ENCODE data around the gene MORF4L1.
"Not testable (repeated sequence)": the region's sequence is repeated elsewhere in the genome, so short reads cannot be mapped to it uniquely, and the experiment has no call there.

Gene MORF4L1, protein sequence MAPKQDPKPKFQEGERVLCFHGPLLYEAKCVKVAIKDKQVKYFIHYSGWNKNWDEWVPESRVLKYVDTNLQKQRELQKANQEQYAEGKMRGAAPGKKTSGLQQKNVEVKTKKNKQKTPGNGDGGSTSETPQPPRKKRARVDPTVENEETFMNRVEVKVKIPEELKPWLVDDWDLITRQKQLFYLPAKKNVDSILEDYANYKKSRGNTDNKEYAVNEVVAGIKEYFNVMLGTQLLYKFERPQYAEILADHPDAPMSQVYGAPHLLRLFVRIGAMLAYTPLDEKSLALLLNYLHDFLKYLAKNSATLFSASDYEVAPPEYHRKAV

DNA sequence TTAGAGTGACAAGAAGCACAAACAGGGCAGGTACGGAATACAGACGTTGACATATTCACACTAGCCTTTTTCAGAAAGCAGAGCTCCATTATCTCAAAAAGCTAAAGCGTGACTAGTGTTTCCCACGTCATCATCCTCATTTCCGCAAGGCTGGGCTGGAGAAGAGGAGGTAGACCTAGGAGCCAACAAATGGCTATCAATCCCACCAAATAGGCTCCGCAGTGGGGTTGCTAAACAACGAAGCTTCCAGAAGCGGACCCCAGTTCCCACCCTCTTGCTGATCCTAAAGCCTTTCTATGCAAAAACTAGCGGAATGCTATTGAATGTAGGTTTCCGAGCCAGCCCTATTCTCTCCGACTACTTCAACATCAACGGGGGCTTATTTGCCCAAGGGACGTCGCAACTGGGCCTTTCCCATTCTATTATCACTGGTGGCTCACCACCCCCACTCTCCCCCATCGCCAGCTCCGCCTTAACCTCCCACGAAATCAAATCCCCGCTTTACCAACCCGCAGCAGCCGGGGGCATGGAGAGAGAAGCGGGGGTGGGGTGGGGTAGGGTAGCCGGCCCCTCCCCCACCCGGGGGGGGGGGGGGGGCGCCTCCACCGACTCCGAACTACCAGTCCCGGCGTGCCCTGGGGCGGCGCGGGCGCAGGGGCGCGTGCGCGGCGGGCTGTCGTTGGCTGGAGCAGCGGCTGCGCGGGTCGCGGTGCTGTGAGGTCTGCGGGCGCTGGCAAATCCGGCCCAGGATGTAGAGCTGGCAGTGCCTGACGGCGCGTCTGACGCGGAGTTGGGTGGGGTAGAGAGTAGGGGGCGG is at the start of gene MORF4L1:
Gene MORF4L1, plus strand, starts transcription at position 736 of the 817 bp plus-strand sequence. CDS start 128 bp downstream, outside the sequence.
- peak; percentile 99 for DNase-seq
- in situ Hi-C loops (cut with MboI; ENCODE audit: low pct_unique_long_range_greater_than_20kb, low sequenced_read_pairs), result no loop called here

DNA sequence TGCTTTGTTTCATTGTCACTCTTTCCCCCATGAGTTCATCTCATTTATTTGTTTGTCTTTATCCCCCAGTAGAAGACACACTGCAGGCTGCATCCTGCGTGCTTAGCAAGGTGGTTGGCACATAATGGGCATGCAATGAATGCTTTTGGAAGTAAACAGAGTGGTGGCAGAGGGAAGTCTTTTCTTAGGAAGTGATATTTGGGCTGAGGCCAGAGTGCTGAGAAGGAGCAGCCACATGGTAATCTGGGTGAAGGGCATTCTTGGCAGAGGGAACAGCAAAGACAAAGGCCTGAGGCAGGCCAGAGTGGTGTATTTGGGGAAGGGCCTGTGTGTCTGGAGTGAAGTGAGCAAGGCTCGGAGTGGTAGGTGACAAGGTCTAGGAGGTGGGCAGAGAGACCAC is 43.8 kb upstream of the MORF4L1 start:
- in situ Hi-C loops (cut with MboI; ENCODE audit: low pct_unique_long_range_greater_than_20kb, low sequenced_read_pairs), result no loop called here
- DNase-seq, result no peak

DNA sequence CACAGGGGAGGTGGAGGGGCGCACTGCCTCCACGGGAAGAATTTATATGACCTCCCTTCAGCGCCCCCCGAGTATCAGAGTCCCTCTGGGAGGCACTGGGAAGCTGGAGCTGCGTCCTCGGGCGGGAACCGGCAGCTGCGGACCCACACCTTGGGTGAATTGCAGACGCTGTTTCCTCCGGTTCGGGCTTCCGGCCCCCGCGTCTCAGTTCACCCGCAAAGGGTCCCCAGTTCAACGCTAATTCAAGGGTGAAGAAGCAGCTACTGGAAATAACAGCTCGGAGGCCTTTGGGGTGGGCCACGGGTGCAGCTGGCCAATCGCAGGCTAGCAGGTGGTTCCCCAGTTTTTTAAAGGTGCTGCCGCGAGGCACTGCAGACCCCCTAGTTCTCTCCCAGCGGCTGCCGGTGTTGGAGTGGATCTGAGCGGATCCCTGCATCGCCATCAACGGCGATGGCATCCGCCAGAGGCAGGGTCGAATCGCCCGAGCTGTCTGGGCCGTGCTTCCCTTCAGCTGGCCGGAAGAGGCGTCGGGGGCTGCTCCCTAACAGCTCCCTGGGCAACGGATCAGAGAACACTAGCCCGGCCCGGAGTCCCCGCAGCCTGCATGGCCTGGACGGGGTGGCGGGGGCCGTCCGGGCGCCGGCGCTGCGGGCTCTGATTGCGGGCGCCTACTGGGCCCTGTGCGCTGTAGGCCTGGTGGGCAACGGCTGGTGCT is 42.0 kb upstream of the MORF4L1 start:
- DNase-seq, result no peak
- in situ Hi-C loops (cut with MboI; ENCODE audit: low pct_unique_long_range_greater_than_20kb, low sequenced_read_pairs), result no loop called here

DNA sequence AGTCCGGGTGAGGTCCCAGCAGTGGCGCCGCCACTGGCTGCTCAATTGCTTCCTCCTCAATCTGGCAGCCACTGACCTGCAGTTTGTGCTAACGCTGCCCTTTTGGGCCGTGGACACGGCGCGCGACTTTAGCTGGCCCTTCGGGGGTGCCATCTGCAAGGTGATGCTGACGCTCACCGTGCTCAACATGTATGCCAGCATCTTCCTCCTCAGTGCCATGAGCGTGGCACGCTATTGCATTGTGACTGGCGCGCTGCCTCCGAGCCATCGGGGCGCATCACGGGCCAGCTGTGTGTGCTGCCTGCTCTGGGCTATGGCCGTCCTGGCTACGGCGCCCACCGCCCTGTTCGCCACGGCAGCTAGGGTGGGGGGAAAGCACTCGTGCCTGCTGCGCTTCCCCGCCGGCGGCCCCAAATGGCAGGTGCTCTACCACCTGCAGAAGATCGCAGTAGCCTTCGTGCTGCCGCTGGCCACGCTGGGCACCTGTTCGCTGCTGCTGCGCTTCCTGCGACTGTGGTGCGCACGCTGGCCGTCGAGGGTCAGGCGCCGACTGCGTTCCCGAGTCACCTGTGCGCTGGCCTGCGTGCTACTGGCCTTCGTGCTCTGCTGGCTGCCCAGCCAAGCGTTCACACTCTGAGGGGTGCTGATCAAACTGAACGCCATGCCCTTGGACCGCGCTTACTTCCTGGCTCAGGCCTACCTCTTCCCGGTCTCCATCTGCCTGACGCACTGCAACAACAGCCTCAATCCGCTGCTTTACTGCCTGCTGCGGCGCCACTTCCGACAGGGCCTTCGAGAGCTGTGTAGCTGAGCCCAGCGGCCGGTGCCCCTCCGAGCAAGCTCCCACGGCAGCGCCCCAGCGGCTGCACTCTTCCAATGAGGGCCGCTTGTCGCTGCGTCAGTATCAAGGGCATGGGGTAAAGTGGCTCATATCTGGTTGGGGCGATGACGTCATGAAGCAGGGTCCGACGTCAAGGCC is 41.2 kb upstream of the MORF4L1 start:
- in situ Hi-C loops (cut with MboI; ENCODE audit: low pct_unique_long_range_greater_than_20kb, low sequenced_read_pairs), result no loop called here
- no peak for DNase-seq

DNA sequence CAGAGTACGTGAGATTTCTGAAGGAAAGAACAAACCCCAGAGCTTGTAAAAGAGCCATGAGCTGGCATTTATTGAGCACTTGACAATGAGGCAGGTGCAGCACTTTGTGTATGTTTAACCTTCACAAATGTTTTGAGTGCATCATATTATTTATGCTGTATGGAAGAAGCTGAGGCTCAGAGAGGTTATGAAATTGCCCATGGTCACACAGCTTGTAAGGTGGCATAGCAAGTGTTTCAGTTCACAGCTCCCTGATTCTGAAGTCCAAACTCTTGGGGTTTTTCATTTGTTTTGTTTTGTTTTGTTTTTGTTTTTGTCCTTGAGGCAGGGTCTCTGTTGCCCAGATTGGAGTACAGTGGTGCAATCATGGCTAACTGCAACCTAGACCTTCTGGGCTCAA is 36.4 kb upstream of the MORF4L1 start:
- no peak for DNase-seq
- in situ Hi-C loops (cut with MboI; ENCODE audit: low pct_unique_long_range_greater_than_20kb, low sequenced_read_pairs), result no loop called here

DNA sequence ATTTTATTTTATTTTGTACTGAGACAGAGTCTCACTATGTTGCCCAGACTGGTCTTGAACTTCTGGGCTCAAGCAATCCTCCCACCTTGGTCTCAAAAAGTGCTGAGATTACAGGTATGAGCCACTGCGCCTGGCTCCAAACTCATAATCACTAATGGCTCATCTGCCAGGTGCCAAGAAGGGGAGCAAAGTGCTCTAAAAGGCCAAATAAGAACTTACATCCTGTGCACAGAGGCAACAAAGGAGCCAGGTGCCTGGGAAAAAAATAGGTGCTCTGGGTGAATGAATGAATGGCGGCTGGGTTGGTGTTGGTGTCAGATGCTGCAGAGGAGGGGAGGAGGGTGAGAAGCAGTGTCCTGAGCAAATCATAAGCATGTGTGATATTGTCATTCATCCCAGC is 35.6 kb upstream of the MORF4L1 start:
- DNase-seq, result no peak
- in situ Hi-C loops (cut with MboI; ENCODE audit: low pct_unique_long_range_greater_than_20kb, low sequenced_read_pairs), result no loop called here

DNA sequence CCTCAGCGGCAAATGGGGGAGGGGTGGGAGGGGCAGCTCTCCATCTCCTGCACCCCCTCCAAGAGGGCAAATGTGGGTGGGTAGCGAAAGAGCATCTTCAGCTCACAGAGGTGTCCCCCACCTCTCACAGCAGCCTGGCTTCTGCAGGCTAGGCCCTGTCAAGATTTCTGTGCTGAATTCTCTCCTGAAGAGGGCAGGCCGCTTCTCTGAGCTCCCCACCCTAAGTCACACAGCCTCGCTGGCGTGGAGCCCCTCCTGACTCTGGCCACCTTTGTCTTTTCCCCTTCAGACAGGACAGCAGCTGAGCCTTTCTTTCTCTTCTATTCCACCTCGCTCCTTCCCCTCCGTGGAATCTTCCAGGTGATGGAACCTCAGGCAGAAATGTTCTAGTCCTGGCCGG is 35.1 kb upstream of the MORF4L1 start:
- no peak for DNase-seq

DNA sequence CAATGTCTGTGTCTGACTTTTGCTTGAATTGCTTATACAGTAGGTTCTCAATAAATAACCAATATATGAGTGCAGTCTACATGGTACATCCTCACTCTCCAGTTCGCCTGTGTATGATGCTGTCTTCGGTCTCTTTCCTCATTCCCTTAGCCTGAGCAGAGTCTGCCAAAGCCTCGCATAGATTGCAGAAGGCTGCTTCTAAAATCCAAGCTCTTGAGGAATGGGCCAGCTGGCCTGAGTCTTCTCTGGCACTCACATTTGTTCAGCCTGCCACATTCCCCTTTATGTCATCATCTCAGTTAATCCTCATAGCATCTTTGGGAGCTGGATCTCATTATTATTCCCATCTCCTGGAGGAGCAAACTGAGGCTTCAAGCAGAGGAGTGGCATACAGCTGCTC is 34.2 kb upstream of the MORF4L1 start:
- in situ Hi-C loops (cut with MboI; ENCODE audit: low pct_unique_long_range_greater_than_20kb, low sequenced_read_pairs), result no loop called here

More for the DNA sequence above, 35.1 kb upstream of the MORF4L1 start:
- in situ Hi-C loops (cut with MboI; ENCODE audit: low pct_unique_long_range_greater_than_20kb, low sequenced_read_pairs), result no loop called here

DNA sequence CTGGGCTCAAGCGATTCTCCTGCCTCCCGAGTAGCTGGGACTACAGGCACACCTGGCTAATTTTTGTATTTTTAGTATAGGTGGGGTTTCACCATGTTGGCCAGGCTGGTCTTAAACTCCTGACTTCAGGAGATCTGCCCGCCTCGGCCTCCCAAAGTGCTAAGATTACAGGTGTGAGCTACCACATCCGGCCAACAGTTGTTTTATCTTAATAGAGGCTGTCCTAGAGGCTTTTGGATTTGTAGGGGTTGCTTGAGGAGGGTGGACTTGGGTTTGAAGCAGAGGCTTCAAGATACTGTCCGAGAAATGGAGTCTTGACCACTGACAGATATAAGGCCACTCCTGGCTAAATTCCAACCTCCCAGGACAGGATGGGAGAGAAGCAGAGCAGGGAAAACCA is 33.5 kb upstream of the MORF4L1 start:
- in situ Hi-C loops (cut with MboI; ENCODE audit: low pct_unique_long_range_greater_than_20kb, low sequenced_read_pairs); DNase-seq: not testable (repeated sequence)

More for the DNA sequence above, 34.2 kb upstream of the MORF4L1 start:
- DNase-seq, result no peak

DNA sequence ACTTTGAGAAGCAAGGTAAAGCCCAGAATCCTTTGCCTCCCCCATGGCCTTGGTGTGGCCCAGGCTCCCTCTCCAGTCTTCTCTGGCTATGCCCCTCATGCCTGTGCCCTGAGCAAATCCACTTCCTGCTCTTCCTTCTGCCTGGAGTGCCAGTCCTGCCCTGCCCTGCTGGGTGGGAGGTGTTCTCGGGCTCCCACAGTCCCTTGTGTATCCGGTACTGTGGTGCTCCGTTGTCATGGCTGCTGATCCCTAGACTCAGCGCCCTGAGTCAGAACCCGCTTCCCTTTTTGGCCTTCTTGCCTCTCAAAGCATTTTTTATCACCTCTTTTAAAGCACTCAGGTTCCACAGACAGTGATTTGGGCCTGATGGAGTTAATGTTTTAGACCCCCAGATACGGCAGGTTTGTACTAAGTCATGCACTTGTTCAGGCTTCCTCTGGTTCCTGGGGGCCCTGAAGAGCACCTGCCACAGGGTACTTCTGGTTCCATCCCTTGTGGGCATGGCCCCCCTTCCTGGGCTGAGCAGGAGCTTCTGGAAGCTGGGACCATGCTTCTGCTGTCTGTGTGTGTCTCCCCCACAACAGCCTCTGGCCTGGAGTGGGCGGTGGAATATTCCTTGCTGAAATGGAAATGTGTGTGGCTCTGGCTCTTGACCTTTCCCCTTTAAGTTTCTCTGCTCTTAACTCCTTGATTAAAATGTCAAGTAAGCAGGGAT is 31.9 kb upstream of the MORF4L1 start:
- DNase-seq, result peak; percentile 94

DNA sequence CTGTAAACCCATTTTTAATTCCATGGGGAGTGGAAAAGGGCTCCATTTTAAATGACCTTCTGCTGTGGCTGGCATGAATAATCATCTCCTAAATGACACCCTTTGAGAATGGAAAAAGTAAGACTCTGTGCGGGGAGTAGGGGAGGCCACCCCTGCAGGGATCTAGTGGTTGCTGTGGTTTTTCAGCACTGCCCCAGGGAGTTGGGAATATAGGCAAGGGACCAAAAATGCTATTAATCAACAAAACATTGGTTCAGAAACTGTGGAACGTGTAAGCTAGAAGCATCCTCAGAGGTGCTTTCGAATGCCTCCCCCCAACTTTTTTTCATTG is 31.3 kb upstream of the MORF4L1 start:
- no peak for DNase-seq
- in situ Hi-C loops (cut with MboI; ENCODE audit: low pct_unique_long_range_greater_than_20kb, low sequenced_read_pairs), result no loop called here

More for the DNA sequence above, 31.9 kb upstream of the MORF4L1 start:
- in situ Hi-C loops (cut with MboI; ENCODE audit: low pct_unique_long_range_greater_than_20kb, low sequenced_read_pairs), result no loop called here

DNA sequence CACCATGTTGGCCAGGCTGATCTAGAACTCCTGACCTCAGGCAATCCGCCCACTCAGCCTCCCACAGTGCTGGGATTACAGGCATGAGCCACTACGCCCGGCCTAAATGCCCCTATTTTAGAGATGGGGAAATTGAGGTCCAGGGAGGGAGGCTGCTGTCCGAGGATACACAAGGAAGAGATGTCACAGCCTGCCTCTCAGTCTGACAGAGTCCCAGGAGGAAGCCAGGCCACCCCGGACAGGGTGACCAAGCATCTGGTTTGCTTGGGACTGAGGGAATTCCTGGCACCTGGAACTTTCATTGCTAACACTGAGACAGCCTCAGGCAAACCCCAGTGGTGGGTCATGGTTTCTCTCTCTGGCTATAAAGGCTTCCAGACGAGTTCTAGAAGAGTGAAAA is 30.8 kb upstream of the MORF4L1 start:
- in situ Hi-C loops (cut with MboI; ENCODE audit: low pct_unique_long_range_greater_than_20kb, low sequenced_read_pairs), result no loop called here
- no peak for DNase-seq

DNA sequence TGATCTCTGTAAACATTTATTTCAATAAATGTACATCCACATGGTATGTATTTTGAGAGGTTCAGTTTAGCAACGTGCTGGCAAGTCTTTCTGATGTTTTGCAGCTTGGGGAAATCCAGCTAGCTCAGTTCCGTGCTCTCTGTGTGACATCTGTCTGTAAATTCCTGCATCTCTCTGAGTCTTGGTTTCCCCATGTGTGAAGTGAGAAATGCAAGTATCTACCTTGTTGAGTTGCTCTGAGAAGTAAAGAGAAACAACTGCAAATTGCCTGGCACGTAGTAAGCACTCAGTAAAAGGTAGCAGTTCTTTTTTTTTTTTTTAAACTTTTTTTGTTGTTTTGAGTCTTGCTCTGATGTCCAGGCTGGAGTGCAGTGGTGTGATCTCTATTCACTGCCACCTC is 30.2 kb upstream of the MORF4L1 start:
- in situ Hi-C loops (cut with MboI; ENCODE audit: low pct_unique_long_range_greater_than_20kb, low sequenced_read_pairs), result no loop called here
- DNase-seq, result no peak

DNA sequence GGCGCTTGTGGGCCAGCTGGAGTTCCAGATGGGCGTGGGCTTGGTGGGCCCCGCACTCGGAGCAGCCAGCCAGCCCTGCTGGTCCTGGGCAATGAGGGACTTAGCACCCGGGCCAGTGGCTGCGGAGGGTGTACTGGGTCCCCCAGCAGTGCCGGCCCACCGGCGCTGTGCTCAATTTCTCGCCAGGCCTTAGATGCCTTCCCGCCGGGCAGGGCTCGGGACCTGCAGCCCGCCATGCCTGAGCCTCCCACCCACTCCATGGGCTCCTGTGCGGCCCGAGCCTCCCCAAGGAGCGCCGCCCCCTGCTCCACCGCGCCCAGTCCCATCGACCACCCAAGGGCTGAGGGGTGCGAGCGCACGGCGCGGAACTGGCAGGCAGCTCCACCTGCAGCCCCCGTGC is 25.8 kb upstream of the MORF4L1 start:
- in situ Hi-C loops (cut with MboI; ENCODE audit: low pct_unique_long_range_greater_than_20kb, low sequenced_read_pairs); DNase-seq: not testable (repeated sequence)

DNA sequence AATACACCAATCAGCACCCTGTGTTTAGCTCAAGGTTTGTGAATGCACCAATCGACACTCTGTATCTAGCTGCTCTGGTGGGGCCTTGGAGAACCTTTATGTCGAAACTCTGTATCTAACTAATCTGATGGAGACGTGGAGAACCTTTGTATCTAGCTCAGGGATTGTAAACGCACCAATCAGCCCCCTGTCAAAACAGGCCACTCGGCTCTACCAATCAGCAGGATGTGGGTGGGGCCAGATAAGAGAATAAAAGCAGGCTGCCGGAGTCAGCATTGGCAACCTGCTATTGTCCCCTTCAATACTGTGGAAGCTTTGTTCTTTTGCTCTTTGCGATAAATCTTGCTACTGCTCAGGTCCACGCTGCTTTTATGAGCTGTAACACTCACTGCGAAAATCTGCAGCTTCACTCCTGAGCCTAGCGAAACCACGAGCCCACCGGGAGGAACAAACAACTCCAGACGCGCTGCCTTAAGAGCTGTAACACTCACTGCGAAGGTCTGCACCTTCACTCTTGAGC is 25.2 kb upstream of the MORF4L1 start:
- in situ Hi-C loops (cut with MboI; ENCODE audit: low pct_unique_long_range_greater_than_20kb, low sequenced_read_pairs); DNase-seq: not testable (repeated sequence)

DNA sequence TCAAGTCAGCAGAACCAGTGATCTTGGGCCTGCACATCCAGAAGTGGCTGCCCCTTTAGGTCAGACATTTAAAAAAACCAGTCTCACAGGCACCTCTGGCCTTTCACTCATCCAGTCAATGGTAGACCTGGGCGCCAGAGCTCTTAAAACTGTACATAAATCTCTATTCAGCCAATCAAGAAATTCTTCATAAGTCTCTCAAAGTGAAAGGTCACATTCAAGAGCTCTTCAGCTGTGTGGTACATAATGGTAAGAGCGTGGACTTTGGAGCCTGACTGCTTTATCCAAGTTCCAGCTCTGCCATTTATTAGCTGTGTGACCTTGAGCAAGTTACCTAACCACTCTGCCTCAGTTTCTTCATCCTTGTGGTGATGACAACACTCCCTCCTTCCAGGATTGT is 22.3 kb upstream of the MORF4L1 start:
- DNase-seq, result no peak
- in situ Hi-C loops (cut with MboI; ENCODE audit: low pct_unique_long_range_greater_than_20kb, low sequenced_read_pairs), result no loop called here

DNA sequence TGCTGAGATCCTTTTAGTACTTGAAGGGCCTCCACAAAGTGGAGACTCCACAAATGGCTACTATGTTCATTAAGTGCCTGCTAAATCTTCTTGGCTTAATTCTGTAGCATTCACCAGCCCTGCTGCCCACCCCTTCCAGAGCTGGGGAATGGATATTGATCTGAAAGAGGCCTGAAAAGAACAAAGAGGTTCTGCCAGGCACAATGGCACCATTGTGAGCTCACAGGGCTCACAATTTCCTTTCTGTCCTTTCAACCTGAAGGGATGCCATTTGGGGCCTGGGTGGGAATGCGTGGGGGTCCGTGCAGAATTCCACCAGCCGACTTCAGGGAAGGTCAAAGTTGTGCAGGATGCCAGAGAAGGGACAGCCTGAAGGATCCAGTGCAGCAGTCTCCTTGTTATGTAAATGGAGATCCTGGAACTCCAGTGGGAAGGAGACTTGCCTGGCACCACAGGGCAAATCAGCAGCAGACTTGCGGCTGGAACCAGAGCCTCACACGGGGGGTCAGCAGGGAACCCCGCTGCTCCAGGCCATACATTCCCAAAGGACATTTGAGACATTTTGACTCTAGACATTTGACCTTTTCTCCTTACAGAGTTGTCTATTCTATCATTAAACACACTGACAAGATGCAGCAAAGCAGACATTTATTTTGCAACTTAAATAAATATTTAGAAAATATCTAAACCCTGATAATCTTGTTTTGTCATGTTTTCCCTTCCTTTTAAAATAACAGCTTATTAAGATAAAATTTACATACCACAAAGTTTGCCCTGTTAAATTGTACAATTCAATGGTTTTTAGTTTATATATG is 21.5 kb upstream of the MORF4L1 start:
- DNase-seq, result no peak
- in situ Hi-C loops (cut with MboI; ENCODE audit: low pct_unique_long_range_greater_than_20kb, low sequenced_read_pairs), result no loop called here
